Chondrocyte (in vitro differentiated cells): ENCODE results near the gene SERPIND1. TPM values are rescaled to one million over a fixed set of nuclear protein-coding genes. Genes with fewer than 3 reads are reported as not detected.

ENCODE experiments used
- DNase-seq: peaks from one replicate; pipeline ENCODE4 v3.0.0; 2021; ENCODE audit warnings: mixed read lengths, low spot score
- H3K27ac Mint-ChIP-seq: one replicate; pipeline ENCODE4 v1.8.0; 2021; ENCODE audit warnings: mild to moderate bottlenecking, moderate library complexity, mixed read lengths; ENCODE audit not compliant: unreplicated experiment
- H3K27me3 Mint-ChIP-seq: 2 replicates; pipeline ENCODE4 v1.8.0; 2021; ENCODE audit warnings: low read depth, mixed read lengths
- H3K36me3 Mint-ChIP-seq: 2 replicates; pipeline ENCODE4 v1.8.0; 2021; ENCODE audit warnings: low read depth, mixed read lengths
- H3K4me1 Mint-ChIP-seq: 2 replicates; pipeline ENCODE4 v1.8.0; 2021; ENCODE audit warnings: low read depth, mild to moderate bottlenecking, mixed read lengths
- H3K4me3 Mint-ChIP-seq: one replicate; pipeline ENCODE4 v1.8.0; 2021; ENCODE audit warnings: mild to moderate bottlenecking, moderate library complexity, mixed read lengths; ENCODE audit not compliant: unreplicated experiment
- H3K9me3 Mint-ChIP-seq: 2 replicates; pipeline ENCODE4 v1.8.0; 2021; ENCODE audit warnings: low read depth, mixed read lengths
- total RNA-seq: library from RNA; stranded (reverse); gene quantifications from 3 replicates; pipeline ENCODE4 v1.2.1, GENCODE V29; 2021
- TF ChIP-seq, protein P1 (sequence below): fragments of 200-600 bp; sonication (generic); IDR thresholded peaks from 2 replicates; pipeline ENCODE4 v1.5.0; 2021; ENCODE audit warnings: antibody characterized with exemption, mild to moderate bottlenecking, moderate library complexity

SERPIND1 gene
- total RNA-seq, 1 donor from 2014 or later = not detected

DNA sequence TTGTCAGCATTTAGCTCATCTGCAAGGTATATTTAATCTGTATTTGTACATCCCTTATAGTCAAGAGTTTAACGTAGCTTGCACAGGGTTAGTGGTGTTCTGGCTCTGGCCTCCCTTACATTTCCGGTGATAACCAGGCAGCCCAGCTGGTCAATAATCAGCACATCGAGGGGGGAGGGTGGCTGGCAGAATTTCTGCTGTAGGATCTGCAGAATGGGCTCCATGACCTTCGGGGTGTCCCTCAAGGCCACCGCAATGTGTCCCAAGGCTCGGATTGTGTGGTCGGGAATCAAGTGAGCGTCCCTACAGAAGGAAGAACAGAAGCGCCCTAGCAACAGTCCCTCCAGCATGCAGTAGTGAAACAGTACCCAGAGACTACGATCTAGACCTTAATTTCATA is 25.1 kb downstream of the SERPIND1 start:
- no peak overlapping the region for H3K4me3 Mint-ChIP-seq
- peak; percentile 35 for DNase-seq
- TF ChIP-seq, protein P1, sequence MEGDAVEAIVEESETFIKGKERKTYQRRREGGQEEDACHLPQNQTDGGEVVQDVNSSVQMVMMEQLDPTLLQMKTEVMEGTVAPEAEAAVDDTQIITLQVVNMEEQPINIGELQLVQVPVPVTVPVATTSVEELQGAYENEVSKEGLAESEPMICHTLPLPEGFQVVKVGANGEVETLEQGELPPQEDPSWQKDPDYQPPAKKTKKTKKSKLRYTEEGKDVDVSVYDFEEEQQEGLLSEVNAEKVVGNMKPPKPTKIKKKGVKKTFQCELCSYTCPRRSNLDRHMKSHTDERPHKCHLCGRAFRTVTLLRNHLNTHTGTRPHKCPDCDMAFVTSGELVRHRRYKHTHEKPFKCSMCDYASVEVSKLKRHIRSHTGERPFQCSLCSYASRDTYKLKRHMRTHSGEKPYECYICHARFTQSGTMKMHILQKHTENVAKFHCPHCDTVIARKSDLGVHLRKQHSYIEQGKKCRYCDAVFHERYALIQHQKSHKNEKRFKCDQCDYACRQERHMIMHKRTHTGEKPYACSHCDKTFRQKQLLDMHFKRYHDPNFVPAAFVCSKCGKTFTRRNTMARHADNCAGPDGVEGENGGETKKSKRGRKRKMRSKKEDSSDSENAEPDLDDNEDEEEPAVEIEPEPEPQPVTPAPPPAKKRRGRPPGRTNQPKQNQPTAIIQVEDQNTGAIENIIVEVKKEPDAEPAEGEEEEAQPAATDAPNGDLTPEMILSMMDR = no peak
- no peaks in the 10 kb centered on the region for H3K9me3 Mint-ChIP-seq
- H3K27ac Mint-ChIP-seq = no peak overlapping the region
- no peaks in the 10 kb centered on the region for H3K4me1 Mint-ChIP-seq
- H3K27me3 Mint-ChIP-seq = no peaks in the 10 kb centered on the region
- peaks cover 48% of the 10 kb centered on the region for H3K36me3 Mint-ChIP-seq

GRCh38 chr22:20799449-20799848 is 25.5 kb downstream of the SERPIND1 start:
- H3K36me3 Mint-ChIP-seq = peaks cover 52% of the 10 kb centered on the region
- H3K4me1 Mint-ChIP-seq = no peaks in the 10 kb centered on the region
- no peak overlapping the region for H3K4me3 Mint-ChIP-seq

GRCh38 chr22:20802452-20802851 is 28.5 kb downstream of the SERPIND1 start:
- Mint-ChIP-seq H3K27ac (no peak overlapping the region), H3K36me3 (peaks cover 48% of the 10 kb centered on the region), H3K4me1 (peaks cover 10% of the 10 kb centered on the region), H3K9me3 (no peaks in the 10 kb centered on the region), H3K27me3 (no peaks in the 10 kb centered on the region), H3K4me3 (no peak overlapping the region)
- TF ChIP-seq, protein P1 = no peak
- peak; percentile 40 for DNase-seq

More at GRCh38 chr22:20799449-20799848, 25.5 kb downstream of the SERPIND1 start:
- H3K27ac Mint-ChIP-seq = no peak overlapping the region
- no peaks in the 10 kb centered on the region for H3K9me3 Mint-ChIP-seq
- TF ChIP-seq, protein P1 = no peak
- no peaks in the 10 kb centered on the region for H3K27me3 Mint-ChIP-seq
- peak; percentile 53 for DNase-seq

DNA sequence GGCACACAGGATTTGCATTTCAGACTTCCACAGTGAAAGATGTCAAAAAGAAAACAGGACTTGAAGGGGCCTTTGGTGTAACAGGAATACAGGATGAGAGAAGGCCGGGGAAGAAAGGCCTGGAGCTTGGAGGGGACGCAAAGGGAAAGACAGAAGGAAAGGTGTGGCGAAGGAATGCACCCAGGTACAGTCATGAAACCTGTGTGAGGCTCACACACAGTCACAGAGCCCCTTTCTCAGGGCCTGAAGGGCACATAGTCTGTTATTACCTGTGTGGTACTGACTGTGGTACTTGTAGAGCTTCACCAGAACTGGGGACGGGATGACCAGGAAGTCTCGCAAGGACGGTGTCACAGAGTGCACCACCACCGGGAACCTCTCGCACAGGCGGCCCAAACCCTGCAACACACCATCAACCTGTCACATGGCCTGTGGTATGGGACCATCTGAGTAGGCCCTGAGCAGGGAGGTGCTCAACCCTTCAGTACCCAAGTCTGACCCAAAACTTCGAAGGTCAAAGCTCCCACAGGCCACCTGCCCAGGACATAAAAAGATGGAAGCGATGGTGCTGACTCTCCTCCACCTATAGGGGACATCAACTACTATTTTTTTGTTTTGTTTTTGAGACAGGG is 29.1 kb downstream of the SERPIND1 start:
- Mint-ChIP-seq H3K27me3 (no peaks in the 10 kb centered on the region), H3K4me1 (peaks cover 13% of the 10 kb centered on the region), H3K4me3 (no peak overlapping the region), H3K36me3 (peaks cover 46% of the 10 kb centered on the region), H3K9me3 (no peaks in the 10 kb centered on the region), H3K27ac (no peak overlapping the region)
- peak; percentile 53 for DNase-seq
- TF ChIP-seq, protein P1 = no peak

DNA sequence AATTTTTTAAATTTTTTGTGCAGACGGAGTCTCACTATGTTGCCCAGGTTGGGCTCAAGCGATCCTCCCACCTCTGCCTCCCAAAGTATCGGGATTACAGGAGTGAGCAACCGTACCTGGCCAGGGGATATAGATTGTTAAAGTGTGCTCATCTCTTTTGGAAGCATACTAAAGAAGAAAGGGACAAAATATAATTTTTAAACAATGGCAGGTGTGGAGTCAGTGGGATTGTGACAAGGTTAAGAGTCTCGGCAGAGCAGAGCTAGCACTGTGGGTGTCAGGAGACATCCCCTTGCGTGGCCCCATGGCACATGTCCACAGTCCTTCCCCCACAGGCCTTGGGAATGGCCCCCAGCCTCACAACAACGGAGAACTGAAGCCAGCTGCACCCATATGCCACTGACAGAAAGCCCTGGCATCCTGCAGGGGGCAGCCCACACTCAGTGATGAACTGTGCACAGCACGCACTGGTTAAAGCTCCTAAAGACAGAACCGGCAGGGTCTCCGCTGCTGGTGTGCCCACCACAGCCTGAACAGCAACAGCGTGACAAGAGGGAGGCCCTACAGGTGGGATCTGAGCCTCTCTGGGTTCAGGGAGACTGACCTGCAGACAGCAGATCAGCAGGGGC is 29.9 kb downstream of the SERPIND1 start:
- H3K9me3 Mint-ChIP-seq = no peaks in the 10 kb centered on the region
- H3K27me3 Mint-ChIP-seq = no peaks in the 10 kb centered on the region
- TF ChIP-seq, protein P1 = peak; percentile 72
- DNase-seq = peak; percentile 75
- H3K4me1 Mint-ChIP-seq = peaks cover 13% of the 10 kb centered on the region
- H3K36me3 Mint-ChIP-seq = peaks cover 40% of the 10 kb centered on the region
- H3K27ac Mint-ChIP-seq = no peak overlapping the region
- H3K4me3 Mint-ChIP-seq = no peak overlapping the region
